Measurements from ENCODE around the gene DDX56.
A peak's percentile ranks its signal among the peaks of the same experiment; 100 is the strongest.

The DDX56 gene

GRCh38 chr7:44535348-44536064 lies 38.2 kb downstream of the DDX56 start:
- DNase-seq (ENCODE audit: low read depth), result no peak

- peak; percentile 13 for DNase-seq (ENCODE audit: low read depth)
These were observed 39.2 kb downstream of the DDX56 start for GRCh38 chr7:44534501-44534900.

GRCh38 chr7:44534087-44534486 lies 39.6 kb downstream of the DDX56 start:
- no peak for DNase-seq (ENCODE audit: low read depth)

- no peak for DNase-seq (ENCODE audit: low read depth)
These were observed 40.2 kb downstream of the DDX56 start for GRCh38 chr7:44533301-44534055.

- no peak for DNase-seq (ENCODE audit: low read depth)
These were observed 42.0 kb downstream of the DDX56 start for GRCh38 chr7:44531421-44532380.

GRCh38 chr7:44530990-44531389 lies 42.7 kb downstream of the DDX56 start:
- DNase-seq (ENCODE audit: low read depth), result no peak

- DNase-seq (ENCODE audit: low read depth), result no peak
These were observed 48.8 kb downstream of the DDX56 start for GRCh38 chr7:44524811-44525388.

- no peak for DNase-seq (ENCODE audit: low read depth)
These were observed 51.4 kb downstream of the DDX56 start for GRCh38 chr7:44522315-44522714.

GRCh38 chr7:44521347-44522095 lies 52.2 kb downstream of the DDX56 start:
- no peak for DNase-seq (ENCODE audit: low read depth)

- no peak for DNase-seq (ENCODE audit: low read depth)
These were observed 53.1 kb downstream of the DDX56 start for GRCh38 chr7:44520574-44520973.

- no peak for DNase-seq (ENCODE audit: low read depth)
These were observed 54.2 kb downstream of the DDX56 start for GRCh38 chr7:44519546-44519945.

- no peak for DNase-seq (ENCODE audit: low read depth)
These were observed 54.9 kb downstream of the DDX56 start for GRCh38 chr7:44518761-44519160.

- no peak for DNase-seq (ENCODE audit: low read depth)
These were observed 56.5 kb downstream of the DDX56 start for GRCh38 chr7:44517175-44517574.

Data from stimulated activated CD8-positive, alpha-beta memory T cell treated with anti-CD3 and anti-CD28 coated beads, Interleukin-12 subunit alpha, Interleukin-12 subunit beta, amount 100 ng/mL, for 1 hour (primary cell).